Gastrocnemius medialis (tissue), 4 donors: ENCODE measurements around the gene CCDC38.

Experiments
- CTCF ChIP-seq, 5 experiments: fragments of 450-650 bp in 3 of 5; fragments of 200-600 bp in 2 of 5; sonication (generic) in 2 of 5; IDR thresholded peaks in 4 of 5; conservative IDR thresholded peaks in 1 of 5; 1 replicate in 4 of 5; 2 replicates in 1 of 5; pipeline ENCODE4 v1.5.1; 2016 to 2019; ENCODE audit warnings: antibody characterized with exemption in 5 of 5, mild to moderate bottlenecking in 3 of 5, moderate library complexity in 3 of 5
- POLR2A ChIP-seq, 2 donors: fragments of 450-650 bp; IDR thresholded peaks; one replicate each; pipeline ENCODE4 v1.6.1; 2017; ENCODE audit warnings: antibody characterized with exemption in 2 of 2, mild to moderate bottlenecking in 2 of 2, moderate library complexity in 2 of 2

- TF ChIP-seq CTCF (IDR thresholded peaks at IDR 0.05 in 4 of 5, conservative IDR thresholded peaks at IDR 0.05 in 1 of 5) (no peak), POLR2A (IDR thresholded peaks at IDR 0.05) (no peak)
Observed at GRCh38 chr12:95963096-95963495, 20.7 kb upstream of the CCDC38 start.
